Measurements from ENCODE around the gene XRCC3.

GRCh38 chr14:103762541-103762940, 47.3 kb upstream of the XRCC3 start:
- no peak for TF ChIP-seq CTCF (IDR thresholded peaks at IDR 0.05)
- TF ChIP-seq POLR2A (IDR thresholded peaks at IDR 0.05), result no peak
- no peak for TF ChIP-seq POLR2AphosphoS5 (IDR thresholded peaks at IDR 0.05)
- TF ChIP-seq EP300 (IDR thresholded peaks at IDR 0.05), result no peak

All from upper lobe of left lung (tissue), 4 donors.